HEK293 (cell line): ENCODE measurements around the gene TMEM62.
A peak's percentile ranks its signal among the peaks of the same experiment; 100 is the strongest.

Experiments
- FEZF1 ChIP-seq: fragments of 450-650 bp; formaldehyde crosslinking; IDR thresholded peaks from 2 replicates; pipeline ENCODE4 v1.5.1; 2016; ENCODE audit warnings: missing biosample characterization, missing genetic modification characterization
- GLIS2 ChIP-seq: fragments of 450-650 bp; formaldehyde crosslinking; IDR thresholded peaks from 2 replicates; pipeline ENCODE4 v1.5.1; 2016; ENCODE audit warnings: missing biosample characterization, missing genetic modification characterization
- PRDM1 ChIP-seq: fragments of 450-650 bp; formaldehyde crosslinking; IDR thresholded peaks from 2 replicates; pipeline ENCODE4; 2016; ENCODE audit warnings: missing biosample characterization, missing genetic modification characterization
- SALL2 ChIP-seq: fragments of 450-650 bp; formaldehyde crosslinking; IDR thresholded peaks from 2 replicates; pipeline ENCODE4 v1.5.0; 2017; ENCODE audit warnings: missing biosample characterization, mild to moderate bottlenecking, missing genetic modification characterization, borderline replicate concordance
- SCRT2 ChIP-seq: fragments of 450-650 bp; formaldehyde crosslinking; IDR thresholded peaks from 2 replicates; pipeline ENCODE4 v1.5.1; 2016; ENCODE audit warnings: missing biosample characterization, missing genetic modification characterization
- ZFP41 ChIP-seq: fragments of 450-650 bp; formaldehyde crosslinking; IDR thresholded peaks from 2 replicates; pipeline ENCODE4 v1.5.1; 2016; ENCODE audit warnings: missing biosample characterization, missing genetic modification characterization, borderline replicate concordance
- ZIC2 ChIP-seq: fragments of 450-650 bp; formaldehyde crosslinking; IDR thresholded peaks from 2 replicates; pipeline ENCODE4 v1.5.1; 2016; ENCODE audit warnings: missing biosample characterization, missing genetic modification characterization
- ZNF10 ChIP-seq: fragments of 450-650 bp; formaldehyde crosslinking; IDR thresholded peaks from 2 replicates; pipeline ENCODE4 v1.5.1; 2017; ENCODE audit warnings: missing biosample characterization, missing genetic modification characterization
- ZNF114 ChIP-seq: fragments of 450-650 bp; formaldehyde crosslinking; IDR thresholded peaks from 2 replicates; pipeline ENCODE4 v1.5.0; 2017; ENCODE audit warnings: missing biosample characterization, missing genetic modification characterization
- ZNF133 ChIP-seq: fragments of 450-650 bp; formaldehyde crosslinking; IDR thresholded peaks from 2 replicates; pipeline ENCODE4 v1.5.1; 2016; ENCODE audit warnings: missing biosample characterization, missing genetic modification characterization
- ZNF157 ChIP-seq: fragments of 450-650 bp; formaldehyde crosslinking; IDR thresholded peaks from 2 replicates; pipeline ENCODE4 v1.5.1; 2016; ENCODE audit warnings: missing biosample characterization, missing genetic modification characterization
- ZNF16 ChIP-seq: fragments of 450-650 bp; formaldehyde crosslinking; IDR thresholded peaks from 2 replicates; pipeline ENCODE4 v1.5.1; 2016; ENCODE audit warnings: low read depth, missing biosample characterization, missing genetic modification characterization
- ZNF19 ChIP-seq: fragments of 450-650 bp; formaldehyde crosslinking; IDR thresholded peaks from 2 replicates; pipeline ENCODE4; 2016; ENCODE audit warnings: missing biosample characterization, missing genetic modification characterization, low read depth
- ZNF202 ChIP-seq: fragments of 450-650 bp; formaldehyde crosslinking; IDR thresholded peaks from 2 replicates; pipeline ENCODE4 v1.5.1; 2016; ENCODE audit warnings: missing biosample characterization, missing genetic modification characterization, borderline replicate concordance
- ZNF248 ChIP-seq: fragments of 450-650 bp; formaldehyde crosslinking; IDR thresholded peaks from 2 replicates; pipeline ENCODE4 v1.5.1; 2017; ENCODE audit warnings: missing biosample characterization, missing genetic modification characterization
- ZNF335 ChIP-seq: fragments of 450-650 bp; formaldehyde crosslinking; conservative IDR thresholded peaks from 2 replicates; pipeline ENCODE4 v1.5.1; 2016; ENCODE audit warnings: missing biosample characterization, missing genetic modification characterization
- ZNF426 ChIP-seq: fragments of 450-650 bp; formaldehyde crosslinking; IDR thresholded peaks from 2 replicates; pipeline ENCODE4 v1.5.1; 2017; ENCODE audit warnings: missing biosample characterization, missing genetic modification characterization, mild to moderate bottlenecking, inconsistent platforms, moderate library complexity
- ZNF514 ChIP-seq: fragments of 450-650 bp; formaldehyde crosslinking; IDR thresholded peaks from 2 replicates; pipeline ENCODE4 v1.5.1; 2016; ENCODE audit warnings: missing biosample characterization, missing genetic modification characterization
- ZNF561 ChIP-seq: fragments of 450-650 bp; IDR thresholded peaks from 2 replicates; pipeline ENCODE4 v1.5.1; 2018; ENCODE audit warnings: missing biosample characterization, missing genetic modification characterization, borderline replicate concordance
- ZNF571 ChIP-seq: fragments of 450-650 bp; formaldehyde crosslinking; IDR thresholded peaks from 2 replicates; pipeline ENCODE4 v1.5.0; 2017; ENCODE audit warnings: missing biosample characterization, missing genetic modification characterization
- ZNF623 ChIP-seq: fragments of 450-650 bp; formaldehyde crosslinking; IDR thresholded peaks from 2 replicates; pipeline ENCODE4 v1.5.1; 2016; ENCODE audit warnings: missing biosample characterization, missing genetic modification characterization
- ZNF777 ChIP-seq: fragments of 450-650 bp; formaldehyde crosslinking; IDR thresholded peaks from 2 replicates; pipeline ENCODE4 v1.5.1; 2017; ENCODE audit warnings: missing biosample characterization, missing genetic modification characterization, borderline replicate concordance
- ZNF830 ChIP-seq: fragments of 450-650 bp; IDR thresholded peaks from 2 replicates; pipeline ENCODE4 v1.5.0; 2018; ENCODE audit warnings: missing biosample characterization, missing genetic modification characterization, low read depth, mild to moderate bottlenecking, moderate library complexity
- ZSCAN16 ChIP-seq: fragments of 450-650 bp; formaldehyde crosslinking; IDR thresholded peaks from 2 replicates; pipeline ENCODE4 v1.5.1; 2016; ENCODE audit warnings: missing biosample characterization, missing genetic modification characterization
- ZXDB ChIP-seq: fragments of 450-650 bp; formaldehyde crosslinking; IDR thresholded peaks from 2 replicates; pipeline ENCODE4 v1.5.1; 2016; ENCODE audit warnings: missing biosample characterization, missing genetic modification characterization
- TF ChIP-seq, protein P1 (sequence below): fragments of 450-650 bp; IDR thresholded peaks from 2 replicates; pipeline ENCODE4 v1.5.1; 2018; ENCODE audit warnings: missing biosample characterization, missing genetic modification characterization
- TF ChIP-seq, protein P2 (sequence below): fragments of 450-650 bp; formaldehyde crosslinking; IDR thresholded peaks from 2 replicates; pipeline ENCODE4 v1.5.1; 2016; ENCODE audit warnings: missing biosample characterization, missing genetic modification characterization
- TF ChIP-seq, protein P3 (sequence below): fragments of 450-650 bp; formaldehyde crosslinking; IDR thresholded peaks from 2 replicates; pipeline ENCODE4 v1.5.1; 2016; ENCODE audit warnings: missing biosample characterization, missing genetic modification characterization
- TF ChIP-seq, protein P4 (sequence below): fragments of 450-650 bp; formaldehyde crosslinking; IDR thresholded peaks from 2 replicates; pipeline ENCODE4 v1.5.1; 2016; ENCODE audit warnings: missing biosample characterization, missing genetic modification characterization, low read depth
- TF ChIP-seq, protein P5 (sequence below): fragments of 450-650 bp; formaldehyde crosslinking; IDR thresholded peaks from 2 replicates; pipeline ENCODE4 v1.5.1; 2017; ENCODE audit warnings: missing biosample characterization, mild to moderate bottlenecking, missing genetic modification characterization, moderate library complexity
- TF ChIP-seq, protein P6 (sequence below): fragments of 450-650 bp; formaldehyde crosslinking; IDR thresholded peaks from 2 replicates; pipeline ENCODE4 v1.5.1; 2016; ENCODE audit warnings: missing biosample characterization, missing genetic modification characterization

TMEM62 gene

DNA sequence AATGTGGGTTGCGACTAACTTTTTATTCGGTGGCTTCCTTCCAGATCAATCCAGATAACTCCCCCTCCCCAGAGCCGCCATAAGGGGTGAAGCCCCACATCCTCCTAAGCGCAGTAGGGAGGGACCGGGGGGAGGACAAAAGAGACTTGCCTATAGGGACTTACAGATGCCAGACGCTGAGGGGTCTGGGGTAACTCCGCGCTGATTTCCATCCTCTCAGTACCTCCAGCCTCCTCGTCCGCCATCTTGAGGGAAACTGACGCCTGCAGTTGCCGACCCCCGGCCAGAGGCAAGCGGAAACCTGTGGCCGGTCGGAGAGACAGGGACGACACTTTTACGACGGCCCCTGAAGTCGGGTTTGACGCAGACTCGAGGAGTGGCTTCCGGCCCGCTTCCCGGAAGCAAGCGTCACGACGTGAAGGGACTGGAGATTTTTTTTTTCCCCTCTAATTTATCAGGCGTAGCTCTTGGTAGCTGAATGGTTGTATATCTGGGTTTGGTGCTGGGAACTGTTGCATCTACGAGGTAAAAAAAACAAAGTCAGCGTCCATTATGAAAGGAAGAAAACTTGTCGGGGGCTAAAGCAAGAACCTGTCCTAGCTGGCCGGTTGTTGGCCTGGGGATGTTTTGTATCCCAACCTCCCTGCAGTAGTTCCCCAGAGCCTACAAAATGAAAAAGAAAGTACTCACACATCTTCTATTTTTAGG, 27.5 kb upstream of the TMEM62 start, which contains the start of gene UBR1 (continued):
- TF ChIP-seq ZSCAN16 (tag by site-specific recombination), result no peak
- no peak for TF ChIP-seq ZNF830 (tag by site-specific recombination)
- TF ChIP-seq ZNF114 (tag by site-specific recombination), result no peak
- TF ChIP-seq GLIS2 (tag by site-specific recombination), result peak; percentile 62
- TF ChIP-seq, protein P1, sequence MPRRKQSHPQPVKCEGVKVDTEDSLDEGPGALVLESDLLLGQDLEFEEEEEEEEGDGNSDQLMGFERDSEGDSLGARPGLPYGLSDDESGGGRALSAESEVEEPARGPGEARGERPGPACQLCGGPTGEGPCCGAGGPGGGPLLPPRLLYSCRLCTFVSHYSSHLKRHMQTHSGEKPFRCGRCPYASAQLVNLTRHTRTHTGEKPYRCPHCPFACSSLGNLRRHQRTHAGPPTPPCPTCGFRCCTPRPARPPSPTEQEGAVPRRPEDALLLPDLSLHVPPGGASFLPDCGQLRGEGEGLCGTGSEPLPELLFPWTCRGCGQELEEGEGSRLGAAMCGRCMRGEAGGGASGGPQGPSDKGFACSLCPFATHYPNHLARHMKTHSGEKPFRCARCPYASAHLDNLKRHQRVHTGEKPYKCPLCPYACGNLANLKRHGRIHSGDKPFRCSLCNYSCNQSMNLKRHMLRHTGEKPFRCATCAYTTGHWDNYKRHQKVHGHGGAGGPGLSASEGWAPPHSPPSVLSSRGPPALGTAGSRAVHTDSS (tag by site-specific recombination), result no peak
- TF ChIP-seq ZNF133 (tag by site-specific recombination), result no peak
- no peak for TF ChIP-seq ZNF10 (tag by site-specific recombination)
- no peak for TF ChIP-seq ZNF623 (tag by site-specific recombination)
- TF ChIP-seq, protein P2, sequence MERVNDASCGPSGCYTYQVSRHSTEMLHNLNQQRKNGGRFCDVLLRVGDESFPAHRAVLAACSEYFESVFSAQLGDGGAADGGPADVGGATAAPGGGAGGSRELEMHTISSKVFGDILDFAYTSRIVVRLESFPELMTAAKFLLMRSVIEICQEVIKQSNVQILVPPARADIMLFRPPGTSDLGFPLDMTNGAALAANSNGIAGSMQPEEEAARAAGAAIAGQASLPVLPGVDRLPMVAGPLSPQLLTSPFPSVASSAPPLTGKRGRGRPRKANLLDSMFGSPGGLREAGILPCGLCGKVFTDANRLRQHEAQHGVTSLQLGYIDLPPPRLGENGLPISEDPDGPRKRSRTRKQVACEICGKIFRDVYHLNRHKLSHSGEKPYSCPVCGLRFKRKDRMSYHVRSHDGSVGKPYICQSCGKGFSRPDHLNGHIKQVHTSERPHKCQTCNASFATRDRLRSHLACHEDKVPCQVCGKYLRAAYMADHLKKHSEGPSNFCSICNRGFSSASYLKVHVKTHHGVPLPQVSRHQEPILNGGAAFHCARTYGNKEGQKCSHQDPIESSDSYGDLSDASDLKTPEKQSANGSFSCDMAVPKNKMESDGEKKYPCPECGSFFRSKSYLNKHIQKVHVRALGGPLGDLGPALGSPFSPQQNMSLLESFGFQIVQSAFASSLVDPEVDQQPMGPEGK (tag by site-specific recombination), result peak; percentile 57
- TF ChIP-seq ZNF561 (tag by site-specific recombination), result no peak
- no peak for TF ChIP-seq FEZF1
- TF ChIP-seq, protein P3, sequence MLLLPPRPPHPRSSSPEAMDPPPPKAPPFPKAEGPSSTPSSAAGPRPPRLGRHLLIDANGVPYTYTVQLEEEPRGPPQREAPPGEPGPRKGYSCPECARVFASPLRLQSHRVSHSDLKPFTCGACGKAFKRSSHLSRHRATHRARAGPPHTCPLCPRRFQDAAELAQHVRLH, result no peak
- no peak for TF ChIP-seq ZNF19
- no peak for TF ChIP-seq ZFP41 (tag by site-specific recombination)
- peak; percentile 69 for TF ChIP-seq ZNF335 (tag by site-specific recombination)
- no peak for TF ChIP-seq ZNF16 (tag by site-specific recombination)
- TF ChIP-seq SCRT2, result peak; percentile 98
- TF ChIP-seq, protein P4, sequence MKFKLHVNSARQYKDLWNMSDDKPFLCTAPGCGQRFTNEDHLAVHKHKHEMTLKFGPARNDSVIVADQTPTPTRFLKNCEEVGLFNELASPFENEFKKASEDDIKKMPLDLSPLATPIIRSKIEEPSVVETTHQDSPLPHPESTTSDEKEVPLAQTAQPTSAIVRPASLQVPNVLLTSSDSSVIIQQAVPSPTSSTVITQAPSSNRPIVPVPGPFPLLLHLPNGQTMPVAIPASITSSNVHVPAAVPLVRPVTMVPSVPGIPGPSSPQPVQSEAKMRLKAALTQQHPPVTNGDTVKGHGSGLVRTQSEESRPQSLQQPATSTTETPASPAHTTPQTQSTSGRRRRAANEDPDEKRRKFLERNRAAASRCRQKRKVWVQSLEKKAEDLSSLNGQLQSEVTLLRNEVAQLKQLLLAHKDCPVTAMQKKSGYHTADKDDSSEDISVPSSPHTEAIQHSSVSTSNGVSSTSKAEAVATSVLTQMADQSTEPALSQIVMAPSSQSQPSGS (tag by site-specific recombination), result no peak
- no peak for TF ChIP-seq SALL2 (tag by site-specific recombination)
- TF ChIP-seq ZNF157 (tag by site-specific recombination), result no peak
- TF ChIP-seq ZNF202 (tag by site-specific recombination), result no peak
- TF ChIP-seq ZNF248 (tag by site-specific recombination), result no peak
- no peak for TF ChIP-seq ZIC2 (tag by site-specific recombination)
- TF ChIP-seq, protein P5, sequence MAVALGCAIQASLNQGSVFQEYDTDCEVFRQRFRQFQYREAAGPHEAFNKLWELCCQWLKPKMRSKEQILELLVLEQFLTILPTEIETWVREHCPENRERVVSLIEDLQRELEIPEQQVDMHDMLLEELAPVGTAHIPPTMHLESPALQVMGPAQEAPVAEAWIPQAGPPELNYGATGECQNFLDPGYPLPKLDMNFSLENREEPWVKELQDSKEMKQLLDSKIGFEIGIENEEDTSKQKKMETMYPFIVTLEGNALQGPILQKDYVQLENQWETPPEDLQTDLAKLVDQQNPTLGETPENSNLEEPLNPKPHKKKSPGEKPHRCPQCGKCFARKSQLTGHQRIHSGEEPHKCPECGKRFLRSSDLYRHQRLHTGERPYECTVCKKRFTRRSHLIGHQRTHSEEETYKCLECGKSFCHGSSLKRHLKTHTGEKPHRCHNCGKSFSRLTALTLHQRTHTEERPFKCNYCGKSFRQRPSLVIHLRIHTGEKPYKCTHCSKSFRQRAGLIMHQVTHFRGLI (tag by site-specific recombination), result no peak
- TF ChIP-seq ZNF777 (tag by site-specific recombination), result no peak; the same call in 1 of the 2 replicates
- TF ChIP-seq ZNF514, result no peak
- no peak for TF ChIP-seq ZNF426 (tag by site-specific recombination)
- no peak for TF ChIP-seq ZNF571 (tag by site-specific recombination)
- TF ChIP-seq, protein P6, sequence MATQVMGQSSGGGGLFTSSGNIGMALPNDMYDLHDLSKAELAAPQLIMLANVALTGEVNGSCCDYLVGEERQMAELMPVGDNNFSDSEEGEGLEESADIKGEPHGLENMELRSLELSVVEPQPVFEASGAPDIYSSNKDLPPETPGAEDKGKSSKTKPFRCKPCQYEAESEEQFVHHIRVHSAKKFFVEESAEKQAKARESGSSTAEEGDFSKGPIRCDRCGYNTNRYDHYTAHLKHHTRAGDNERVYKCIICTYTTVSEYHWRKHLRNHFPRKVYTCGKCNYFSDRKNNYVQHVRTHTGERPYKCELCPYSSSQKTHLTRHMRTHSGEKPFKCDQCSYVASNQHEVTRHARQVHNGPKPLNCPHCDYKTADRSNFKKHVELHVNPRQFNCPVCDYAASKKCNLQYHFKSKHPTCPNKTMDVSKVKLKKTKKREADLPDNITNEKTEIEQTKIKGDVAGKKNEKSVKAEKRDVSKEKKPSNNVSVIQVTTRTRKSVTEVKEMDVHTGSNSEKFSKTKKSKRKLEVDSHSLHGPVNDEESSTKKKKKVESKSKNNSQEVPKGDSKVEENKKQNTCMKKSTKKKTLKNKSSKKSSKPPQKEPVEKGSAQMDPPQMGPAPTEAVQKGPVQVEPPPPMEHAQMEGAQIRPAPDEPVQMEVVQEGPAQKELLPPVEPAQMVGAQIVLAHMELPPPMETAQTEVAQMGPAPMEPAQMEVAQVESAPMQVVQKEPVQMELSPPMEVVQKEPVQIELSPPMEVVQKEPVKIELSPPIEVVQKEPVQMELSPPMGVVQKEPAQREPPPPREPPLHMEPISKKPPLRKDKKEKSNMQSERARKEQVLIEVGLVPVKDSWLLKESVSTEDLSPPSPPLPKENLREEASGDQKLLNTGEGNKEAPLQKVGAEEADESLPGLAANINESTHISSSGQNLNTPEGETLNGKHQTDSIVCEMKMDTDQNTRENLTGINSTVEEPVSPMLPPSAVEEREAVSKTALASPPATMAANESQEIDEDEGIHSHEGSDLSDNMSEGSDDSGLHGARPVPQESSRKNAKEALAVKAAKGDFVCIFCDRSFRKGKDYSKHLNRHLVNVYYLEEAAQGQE (tag by site-specific recombination), result no peak
- no peak for TF ChIP-seq PRDM1 (tag by site-specific recombination)
- peak; percentile 90 for TF ChIP-seq ZXDB (tag by site-specific recombination)
